Measurements from ENCODE around the gene DLX5. TPM values are rescaled to one million over a fixed set of nuclear protein-coding genes. Genes with fewer than 3 reads are reported as not detected.

DLX5 gene
- total RNA-seq, 4 donors from 2014 or later = 0.54 to 1.5 (median 0.67) TPM; not detected in 1

GRCh38 chr7:96992192-96993005, 32.2 kb downstream of the DLX5 start:
- no peak overlapping the region for H3K27ac ChIP-seq
- H3K27me3 ChIP-seq = peaks cover 54% of the 10 kb centered on the region
- no peak for TF ChIP-seq CTCF (IDR thresholded peaks at IDR 0.05)

GRCh38 chr7:96991546-96992191, 33.0 kb downstream of the DLX5 start:
- DNase-seq = no peak
- Histone ChIP-seq H3K27me3 (peaks cover 47% of the 10 kb centered on the region), H3K4me1 (no peaks in the 10 kb centered on the region), H3K27ac (no peak overlapping the region), H3K4me3 (replicated peaks in 1 of 3) (no peak overlapping the region), H3K36me3 (no peaks in the 10 kb centered on the region), H3K9me3 (no peaks in the 10 kb centered on the region)
- TF ChIP-seq POLR2A (IDR thresholded peaks at IDR 0.05) (no peak), CTCF (IDR thresholded peaks at IDR 0.05) (no peak)
- 18 to 19% methylated on average over 13 of the region's 13 CpGs for WGBS, 2 donors
- intact Hi-C loops (cut with DNase I) = no loop called here

More at GRCh38 chr7:96992192-96993005, 32.2 kb downstream of the DLX5 start:
- Histone ChIP-seq H3K4me3 (replicated peaks in 1 of 3) (no peak overlapping the region), H3K4me1 (no peaks in the 10 kb centered on the region), H3K9me3 (no peaks in the 10 kb centered on the region), H3K36me3 (no peaks in the 10 kb centered on the region)
- 15 to 22% methylated on average over 45 to 47 of the region's 47 CpGs for WGBS, 2 donors
- intact Hi-C loops (cut with DNase I) = no loop called here
- DNase-seq = no peak

- no peak overlapping the region for H3K27ac ChIP-seq
- no peak for TF ChIP-seq POLR2A (IDR thresholded peaks at IDR 0.05)
- no peak for TF ChIP-seq CTCF (IDR thresholded peaks at IDR 0.05)
- no peak overlapping the region for H3K4me3 ChIP-seq (replicated peaks in 1 of 3)
- intact Hi-C loops (cut with DNase I) = no loop called here
- DNase-seq = no peak
- WGBS, 2 donors = 18 to 30% methylated on average over 8 of the region's 8 CpGs
- H3K9me3 ChIP-seq = no peaks in the 10 kb centered on the region
- H3K4me1 ChIP-seq = no peaks in the 10 kb centered on the region
- no peaks in the 10 kb centered on the region for H3K36me3 ChIP-seq
- peaks cover 41% of the 10 kb centered on the region for H3K27me3 ChIP-seq
Observed at GRCh38 chr7:96989859-96990317, 34.7 kb downstream of the DLX5 start.

- 15 to 16% methylated on average over 22 of the region's 22 CpGs for WGBS, 2 donors
- no peak overlapping the region for H3K27ac ChIP-seq
- intact Hi-C loops (cut with DNase I) = no loop called here
- no peaks in the 10 kb centered on the region for H3K4me1 ChIP-seq
- no peak overlapping the region for H3K4me3 ChIP-seq (replicated peaks in 1 of 3)
- peaks cover 41% of the 10 kb centered on the region for H3K27me3 ChIP-seq
- TF ChIP-seq CTCF (IDR thresholded peaks at IDR 0.05) = no peak
- no peak for TF ChIP-seq POLR2A (IDR thresholded peaks at IDR 0.05)
- no peak for DNase-seq
- no peaks in the 10 kb centered on the region for H3K36me3 ChIP-seq
- H3K9me3 ChIP-seq = no peaks in the 10 kb centered on the region
Observed at GRCh38 chr7:96989241-96989858, 35.3 kb downstream of the DLX5 start.

- H3K9me3 ChIP-seq = no peaks in the 10 kb centered on the region
- DNase-seq = no peak
- H3K4me1 ChIP-seq = no peaks in the 10 kb centered on the region
- intact Hi-C loops (cut with DNase I) = no loop called here
- H3K4me3 ChIP-seq (replicated peaks in 1 of 3) = no peak overlapping the region
- H3K27ac ChIP-seq = no peak overlapping the region
- H3K36me3 ChIP-seq = no peaks in the 10 kb centered on the region
- TF ChIP-seq POLR2A (IDR thresholded peaks at IDR 0.05) (no peak), CTCF (IDR thresholded peaks at IDR 0.05) (no peak)
- H3K27me3 ChIP-seq = peaks cover 29% of the 10 kb centered on the region
Observed at GRCh38 chr7:96987719-96988118, 36.9 kb downstream of the DLX5 start.
